ENCODE results near the gene IPO4. TPM values are rescaled to one million over a fixed set of nuclear protein-coding genes. Genes with fewer than 3 reads are reported as not detected.

The IPO4 gene
- total and polyA plus RNA-seq, 2 of the 13 experiments (the other 11 are each of a cell fraction or from before 2014, with no cell fraction given): 39.0 to 179 TPM

DNA sequence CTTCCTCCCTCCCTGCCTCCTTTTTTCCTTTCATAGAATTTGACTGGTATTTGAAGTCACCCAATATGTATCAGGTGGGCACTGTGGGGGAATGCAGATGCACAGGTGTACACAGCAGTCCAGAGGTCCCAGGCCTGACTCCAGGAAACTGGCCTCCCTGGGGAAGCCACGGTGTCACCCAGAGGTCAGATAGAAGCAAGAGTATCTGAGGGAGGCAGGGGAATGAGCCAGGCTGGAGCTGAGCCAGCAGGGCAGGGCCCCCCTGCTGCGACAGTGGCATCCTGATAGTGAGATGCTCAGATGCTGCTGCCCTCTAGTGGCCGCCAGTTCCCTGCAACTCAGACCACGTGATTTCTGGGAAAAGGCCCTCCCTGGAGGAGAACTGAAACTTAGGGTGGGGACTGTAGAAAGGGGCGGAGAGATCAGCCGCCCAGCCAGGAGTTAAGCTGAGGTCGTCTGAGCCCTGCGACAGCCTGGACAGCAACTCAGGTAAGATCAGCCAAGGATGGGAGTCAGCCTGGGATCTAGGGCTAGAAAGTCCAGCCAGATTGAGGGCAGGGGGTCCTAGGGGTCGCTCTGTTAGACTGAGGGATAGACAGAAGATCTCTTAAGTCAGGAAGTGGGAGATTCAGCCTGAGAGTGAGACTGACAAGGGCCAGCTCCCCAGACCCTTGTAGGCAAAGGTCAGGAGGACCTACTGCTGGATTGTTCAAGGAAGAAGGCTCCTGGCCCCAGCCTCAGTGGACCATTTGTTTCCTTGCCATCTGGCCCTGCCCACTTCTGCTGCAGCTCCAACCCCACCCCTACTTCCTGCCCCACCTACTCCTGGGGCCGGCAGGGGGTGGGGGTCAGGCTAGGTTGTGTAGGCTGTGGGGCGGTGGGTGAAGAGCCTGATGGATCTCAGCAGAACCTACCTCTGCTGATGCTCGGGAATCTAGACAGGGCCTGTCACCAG, 27.5 kb downstream of the IPO4 start, which contains the start of gene IRF9 (continued):
- TF ChIP-seq ZNF225 (CRISPR knock-in tag; IDR thresholded peaks at IDR 0.05) (peak; percentile 97), ATF1 (CRISPR knock-in tag; IDR thresholded peaks at IDR 0.05) (no peak), SNAI1 (CRISPR knock-in tag; IDR thresholded peaks at IDR 0.05; ENCODE audit: borderline replicate concordance) (0 out of 2 replicates have a peak, but pooled peaks have one; percentile 50), TBX2 (CRISPR knock-in tag; IDR thresholded peaks at IDR 0.05; ENCODE audit: borderline replicate concordance) (peak; percentile 97), ZNF589 (CRISPR knock-in tag; conservative IDR thresholded peaks at IDR 0.05) (peak; percentile 97; the same call in 1 of the 2 replicates), ARID2 (CRISPR knock-in tag; IDR thresholded peaks at IDR 0.05; ENCODE audit: borderline replicate concordance) (peak; percentile 82), ZKSCAN5 (CRISPR knock-in tag; IDR thresholded peaks at IDR 0.05) (no peak), PHB2 (IDR thresholded peaks at IDR 0.05; ENCODE audit: partially characterized antibody) (no peak), ZNF432 (CRISPR knock-in tag; IDR thresholded peaks at IDR 0.05; ENCODE audit: borderline replicate concordance) (no peak), HNRNPLL (IDR thresholded peaks at IDR 0.05; ENCODE audit: low read depth, low read length, poor library complexity, severe bottlenecking) (peak; percentile 38)
- TF ChIP-seq, protein P1, sequence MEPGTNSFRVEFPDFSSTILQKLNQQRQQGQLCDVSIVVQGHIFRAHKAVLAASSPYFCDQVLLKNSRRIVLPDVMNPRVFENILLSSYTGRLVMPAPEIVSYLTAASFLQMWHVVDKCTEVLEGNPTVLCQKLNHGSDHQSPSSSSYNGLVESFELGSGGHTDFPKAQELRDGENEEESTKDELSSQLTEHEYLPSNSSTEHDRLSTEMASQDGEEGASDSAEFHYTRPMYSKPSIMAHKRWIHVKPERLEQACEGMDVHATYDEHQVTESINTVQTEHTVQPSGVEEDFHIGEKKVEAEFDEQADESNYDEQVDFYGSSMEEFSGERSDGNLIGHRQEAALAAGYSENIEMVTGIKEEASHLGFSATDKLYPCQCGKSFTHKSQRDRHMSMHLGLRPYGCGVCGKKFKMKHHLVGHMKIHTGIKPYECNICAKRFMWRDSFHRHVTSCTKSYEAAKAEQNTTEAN (CRISPR knock-in tag; conservative IDR thresholded peaks at IDR 0.05): no peak; the same call in 1 of the 2 replicates

All from HepG2 (cell line).